ENCODE results near the gene HILPDA.
"Not testable (repeated sequence)": the region's sequence is repeated elsewhere in the genome, so short reads cannot be mapped to it uniquely, and the experiment has no call there.

The HILPDA gene

DNA sequence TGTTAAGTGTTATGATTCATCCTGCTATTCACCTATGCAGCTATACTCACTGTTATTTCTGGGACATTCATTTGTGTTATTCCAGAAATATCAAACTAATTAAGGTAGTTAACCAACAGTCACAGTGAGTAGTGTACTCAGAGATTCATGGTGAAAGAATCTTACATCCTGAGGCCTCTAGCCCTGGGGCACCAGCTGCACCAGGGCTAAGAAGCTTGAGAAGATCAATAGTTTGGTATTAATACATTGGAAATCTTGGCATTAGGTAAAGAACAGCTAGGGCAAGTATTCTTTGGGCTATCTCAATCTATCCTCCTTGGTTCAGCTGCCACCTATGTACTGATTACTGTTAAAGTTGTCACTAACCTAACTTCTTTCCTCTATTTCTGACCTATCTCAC lies 11.2 kb downstream of the HILPDA start:
- DNase-seq: not testable (repeated sequence)

DNA sequence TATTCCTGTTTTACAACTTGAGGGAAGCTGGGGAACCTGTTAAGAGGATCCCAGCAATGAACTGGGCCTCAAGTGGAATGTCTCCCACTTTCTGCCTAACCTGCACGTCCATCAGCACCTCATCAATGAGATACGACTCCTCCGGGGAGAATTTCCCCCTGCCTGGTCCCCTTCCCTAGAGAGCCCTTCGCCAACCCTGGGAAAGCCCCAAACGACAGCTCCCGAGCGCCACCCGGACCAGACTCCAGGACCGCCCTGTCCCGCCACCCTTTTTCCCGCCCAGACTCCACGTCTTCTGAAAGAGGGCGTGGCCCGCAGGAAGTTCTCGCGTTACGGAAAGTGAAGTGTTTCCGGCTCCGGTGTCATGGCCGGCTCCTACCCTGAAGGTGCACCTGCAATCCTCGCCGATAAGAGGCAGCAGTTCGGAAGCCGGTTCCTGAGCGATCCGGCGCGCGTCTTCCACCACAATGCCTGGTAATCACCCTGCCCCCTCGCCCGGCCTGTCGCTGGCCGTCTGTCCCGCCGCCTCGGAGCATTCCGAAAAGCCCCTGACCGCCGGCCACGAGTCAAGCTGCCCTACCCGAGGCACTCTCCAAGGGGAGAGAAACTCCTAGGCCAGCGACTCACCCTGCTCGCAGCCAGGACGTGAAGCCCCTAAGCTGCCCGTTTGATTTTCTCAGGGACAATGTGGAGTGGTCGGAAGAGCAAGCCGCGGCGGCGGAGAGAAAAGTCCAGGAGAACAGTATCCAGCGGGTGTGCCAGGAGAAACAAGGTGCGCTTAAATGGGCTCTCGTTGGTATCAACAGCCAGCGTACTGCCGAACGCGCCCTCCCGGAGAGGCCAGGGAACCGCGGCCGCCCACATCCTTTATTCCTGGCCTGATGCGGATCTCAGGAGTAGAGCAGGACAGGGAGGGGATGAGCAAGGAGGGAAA lies 21.0 kb downstream of the HILPDA start, which contains the start of gene METTL2B:
TSS of gene METTL2B (plus strand) at position 347 of the 934 bp plus-strand sequence. CDS start at position 365, 18 bp downstream.
- DNase-seq: peak; percentile 66

- DNase-seq: not testable (repeated sequence)
Observed at GRCh38 chr7:128477336-128477690, 21.6 kb downstream of the HILPDA start.

DNA sequence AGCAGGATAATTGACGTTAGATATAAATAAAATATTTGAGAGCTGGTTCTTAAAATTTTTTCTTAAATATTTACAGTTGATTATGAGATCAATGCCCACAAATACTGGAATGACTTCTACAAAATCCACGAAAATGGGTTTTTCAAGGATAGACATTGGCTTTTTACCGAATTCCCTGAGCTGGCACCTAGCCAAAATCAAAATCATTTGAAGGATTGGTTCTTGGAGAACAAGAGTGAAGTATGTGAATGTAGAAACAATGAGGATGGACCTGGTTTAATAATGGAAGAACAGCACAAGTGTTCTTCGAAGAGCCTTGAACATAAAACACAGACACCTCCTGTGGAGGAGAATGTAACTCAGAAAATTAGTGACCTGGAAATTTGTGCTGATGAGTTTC lies 23.4 kb downstream of the HILPDA start:
- DNase-seq: not testable (repeated sequence)

GRCh38 chr7:128488134-128488533 lies 32.5 kb downstream of the HILPDA start:
- not testable (repeated sequence) for DNase-seq

DNA sequence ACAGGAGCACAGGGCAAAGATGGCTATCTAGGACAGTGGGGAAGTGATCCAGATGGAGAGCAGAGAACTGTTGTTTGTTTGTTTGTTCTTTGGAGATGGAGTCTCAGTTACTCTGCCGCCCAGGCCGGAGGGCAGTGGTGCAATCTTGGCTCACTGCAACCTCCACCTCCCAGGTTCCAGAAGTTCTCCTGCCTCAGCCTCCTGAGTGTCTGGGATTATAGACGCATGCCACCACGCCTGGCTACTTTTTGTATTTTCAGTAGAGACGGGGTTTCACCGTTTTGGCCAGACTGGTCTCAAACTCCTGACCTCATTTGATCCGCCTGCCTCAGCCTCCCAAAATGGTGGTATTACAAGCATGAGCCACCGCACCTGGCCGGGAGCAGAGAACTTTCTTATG lies 41.7 kb downstream of the HILPDA start:
- no peak for DNase-seq

DNA sequence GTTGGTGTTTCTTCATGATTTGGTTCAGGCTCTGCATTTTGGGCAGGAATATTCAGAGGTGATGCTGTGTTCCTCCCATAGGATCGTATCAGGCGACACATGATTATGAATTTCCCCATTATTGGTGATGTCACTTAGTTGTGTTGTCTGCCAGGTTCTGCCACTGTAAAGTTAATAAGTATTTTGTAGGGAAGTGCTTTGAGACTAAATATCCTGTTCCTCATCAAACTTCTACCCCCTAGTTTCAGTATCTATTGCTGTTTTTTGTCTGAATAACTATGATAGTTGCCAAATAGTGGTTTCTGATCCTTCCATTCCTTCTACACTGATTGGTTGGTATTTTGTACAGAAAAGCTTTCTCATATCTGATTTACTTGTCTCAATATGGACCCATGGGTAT lies 49.7 kb downstream of the HILPDA start:
- DNase-seq: not testable (repeated sequence)

- not testable (repeated sequence) for DNase-seq
Observed at GRCh38 chr7:128506819-128507218, 51.1 kb downstream of the HILPDA start.

- not testable (repeated sequence) for DNase-seq
Observed at GRCh38 chr7:128507321-128507993, 51.8 kb downstream of the HILPDA start.

Measured in activated gamma-delta T cell (primary cell).